B cell (primary cell): ENCODE measurements around the gene SPOCK1. TPM values are rescaled to one million over a fixed set of nuclear protein-coding genes. Genes with fewer than 3 reads are reported as not detected.

Source experiments
- ATAC-seq: fragments of 200-7000 bp; cut with Tn5 transposase; one replicate; pipeline ENCODE4 v1.10.0; 2021; ENCODE audit warnings: low read depth, mild to moderate bottlenecking, moderate number of reproducible peaks, moderate library complexity
- CTCF ChIA-PET: fragments of 350-600 bp; sonication (Branson Sonifier 250); formaldehyde crosslinking; loops from one replicate; lab custom pipeline; 2021; ENCODE audit warnings: antibody characterized with exemption, inconsistent platforms; lab: Charles Lee
- POLR2A ChIA-PET: fragments of 350-600 bp; sonication (Branson Sonifier 250); formaldehyde crosslinking; loops from one replicate; lab custom pipeline; 2021; ENCODE audit warnings: antibody characterized with exemption; lab: Charles Lee
- DNase-seq: peaks from one replicate; pipeline ENCODE4 v3.0.0; 2013
- H2AFZ ChIP-seq: 2 replicates; pipeline ENCODE4 v1.6.1; 2012; ENCODE audit warnings: mild to moderate bottlenecking, low read depth, low read length; ENCODE audit not compliant: insufficient read depth, poor library complexity, severe bottlenecking
- H3K27ac ChIP-seq, 2 donors: 1 replicate in 1 of 2; 2 replicates in 1 of 2; pipeline ENCODE4 v1.5.1; 2012 to 2013; ENCODE audit warnings: low read length in 2 of 2, mild to moderate bottlenecking in 2 of 2, moderate library complexity in 1 of 2
- H3K27me3 ChIP-seq, 4 experiments: fragments of 200-600 bp in 1 of 4; sonication (generic) in 1 of 4; replicated peaks in 1 of 4; 1 replicate in 2 of 4; 2 replicates in 2 of 4; pipeline versions ENCODE4 v1.6.1 to v1.7.0; 2013 to 2016; ENCODE audit warnings: low read length in 3 of 4, mild to moderate bottlenecking in 2 of 4, mixed read lengths in 1 of 4, moderate library complexity in 1 of 4; ENCODE audit not compliant: insufficient read depth in 4 of 4, control insufficient read depth in 3 of 4; ENCODE audit errors: control extremely low read depth in 1 of 4
- H3K36me3 ChIP-seq, 2 experiments: replicated peaks in 1 of 2; 1 replicate in 1 of 2; 2 replicates in 1 of 2; pipeline versions ENCODE4 v1.6.1 to v1.7.1; 2013; ENCODE audit warnings: low read length in 1 of 2; ENCODE audit not compliant: insufficient read depth in 2 of 2, control insufficient read depth in 1 of 2; ENCODE audit errors: control extremely low read depth in 1 of 2, extremely low read depth in 1 of 2
- H3K4me1 ChIP-seq, 2 donors: fragments of 200-600 bp in 1 of 2; sonication (generic) in 1 of 2; 1 replicate in 1 of 2; 2 replicates in 1 of 2; pipeline versions ENCODE4 v1.5.1 to v1.6.1; 2013 to 2017; ENCODE audit warnings: low read length in 2 of 2; ENCODE audit not compliant: control insufficient read depth in 2 of 2, insufficient read depth in 2 of 2
- H3K4me2 ChIP-seq: replicated peaks from 2 replicates; pipeline ENCODE3; 2012; ENCODE audit warnings: mild to moderate bottlenecking, low read depth, low read length; ENCODE audit not compliant: poor library complexity, severe bottlenecking
- H3K4me3 ChIP-seq, 5 experiments: fragments of 200-600 bp in 1 of 5; sonication (generic) in 1 of 5; 1 replicate in 3 of 5; 2 replicates in 2 of 5; pipeline versions ENCODE4 v1.5.1 to v1.7.0; 2011 to 2016; ENCODE audit warnings: low read length in 4 of 5, mild to moderate bottlenecking in 4 of 5, low read depth in 2 of 5, control low read depth in 1 of 5, moderate library complexity in 1 of 5; ENCODE audit not compliant: insufficient read depth in 1 of 5; ENCODE audit errors: control extremely low read depth in 1 of 5, extremely low read depth in 1 of 5
- H3K79me2 ChIP-seq: fragments of 200-600 bp; sonication (generic); one replicate; pipeline ENCODE4 v1.6.0; 2016; ENCODE audit warnings: low read length; ENCODE audit not compliant: control insufficient read depth, insufficient read depth
- H3K9ac ChIP-seq: fragments of 200-600 bp; sonication (generic); 2 replicates; pipeline ENCODE4 v1.6.1; 2017; ENCODE audit warnings: mild to moderate bottlenecking, low read length, moderate library complexity
- H3K9me3 ChIP-seq, 3 donors: one replicate each; pipeline versions ENCODE4 v1.6.1 to v1.7.1; 2013; ENCODE audit warnings: low read length in 2 of 3; ENCODE audit not compliant: control insufficient read depth in 2 of 3, insufficient read depth in 1 of 3; ENCODE audit errors: control extremely low read depth in 1 of 3
- H4K20me1 ChIP-seq: 2 replicates; pipeline ENCODE4 v1.6.0; 2012; ENCODE audit warnings: mild to moderate bottlenecking, low read length; ENCODE audit not compliant: insufficient read depth, control insufficient read depth, poor library complexity, severe bottlenecking
- H3K27ac Mint-ChIP-seq: one replicate; pipeline ENCODE4 v1.8.0; 2021; ENCODE audit warnings: mixed read lengths
- H3K27me3 Mint-ChIP-seq: one replicate; pipeline ENCODE4 v1.8.0; 2021; ENCODE audit warnings: mixed read lengths
- H3K4me1 Mint-ChIP-seq: one replicate; pipeline ENCODE4 v1.8.0; 2021; ENCODE audit warnings: mixed read lengths
- H3K4me3 Mint-ChIP-seq: one replicate; pipeline ENCODE4 v1.8.0; 2021; ENCODE audit warnings: mixed read lengths
- H3K9me3 Mint-ChIP-seq: one replicate; pipeline ENCODE4 v1.8.0; 2022; ENCODE audit warnings: mixed read lengths; ENCODE audit not compliant: insufficient read depth
- EZH2 ChIP-seq: IDR thresholded peaks from 2 replicates; pipeline ENCODE4 v1.6.1; 2012; ENCODE audit warnings: borderline replicate concordance, low read depth, mild to moderate bottlenecking, moderate library complexity, low read length; ENCODE audit not compliant: insufficient read depth, poor library complexity, severe bottlenecking
- WGBS: methylation state at CpG from one replicate; pipeline ENCODE4 v1.1.5; 2013; ENCODE audit warnings: missing lambda C conversion rate; ENCODE audit not compliant: insufficient coverage; 5-methylcytosine and 5-hydroxymethylcytosine counted together
- intact Hi-C: fragments of 100-400 bp; cut with micrococcal nuclease; formaldehyde crosslinking; loops from one replicate; pipeline ENCODE4 v1.10.0; 2022
- polyA plus RNA-seq: library from polyadenylated mRNA; depleted of rRNA; stranded (reverse); fragments of >200 nt; gene quantifications from 2 replicates; pipeline ENCODE4 v1.2.3, GENCODE V29; 2012
- total RNA-seq, 2 donors: library from RNA; stranded (reverse); fragments of 120-200 nt in 1 of 2; gene quantifications; 1 replicate in 1 of 2; 2 replicates in 1 of 2; pipeline versions ENCODE4 v1.2.3 to v1.2.4, GENCODE V29; 2013 to 2022
- TF ChIP-seq, protein P1 (sequence below): fragments of 200-600 bp; IDR thresholded peaks from one replicate; pipeline ENCODE4 v1.8.0; 2022; ENCODE audit warnings: antibody characterized with exemption, mild to moderate bottlenecking

The SPOCK1 gene
- total and polyA plus RNA-seq, 2 donors (not counting 1 experiment from before 2014, with no cell fraction given) = not detected

DNA sequence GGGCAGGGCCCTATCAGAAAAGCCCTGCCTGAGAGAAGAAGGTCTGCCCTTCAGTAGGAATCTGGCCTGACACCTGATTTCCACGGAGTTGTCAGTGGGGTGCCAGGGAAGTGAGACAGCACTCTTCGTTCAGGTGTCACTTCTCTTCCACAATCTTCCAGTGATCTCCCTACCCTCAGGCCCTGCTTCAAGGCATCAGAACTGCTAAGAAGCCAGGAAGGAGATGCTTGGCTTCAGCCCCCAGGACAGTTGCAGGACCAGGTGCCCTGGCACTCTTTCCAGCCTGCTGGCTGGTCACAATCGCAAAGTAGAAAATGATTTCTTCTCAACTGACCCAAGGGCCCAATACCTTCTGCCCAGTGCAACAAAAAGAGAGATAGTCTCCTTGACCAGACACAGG, 50.3 kb downstream of the SPOCK1 start:
- TF ChIP-seq, protein P1, sequence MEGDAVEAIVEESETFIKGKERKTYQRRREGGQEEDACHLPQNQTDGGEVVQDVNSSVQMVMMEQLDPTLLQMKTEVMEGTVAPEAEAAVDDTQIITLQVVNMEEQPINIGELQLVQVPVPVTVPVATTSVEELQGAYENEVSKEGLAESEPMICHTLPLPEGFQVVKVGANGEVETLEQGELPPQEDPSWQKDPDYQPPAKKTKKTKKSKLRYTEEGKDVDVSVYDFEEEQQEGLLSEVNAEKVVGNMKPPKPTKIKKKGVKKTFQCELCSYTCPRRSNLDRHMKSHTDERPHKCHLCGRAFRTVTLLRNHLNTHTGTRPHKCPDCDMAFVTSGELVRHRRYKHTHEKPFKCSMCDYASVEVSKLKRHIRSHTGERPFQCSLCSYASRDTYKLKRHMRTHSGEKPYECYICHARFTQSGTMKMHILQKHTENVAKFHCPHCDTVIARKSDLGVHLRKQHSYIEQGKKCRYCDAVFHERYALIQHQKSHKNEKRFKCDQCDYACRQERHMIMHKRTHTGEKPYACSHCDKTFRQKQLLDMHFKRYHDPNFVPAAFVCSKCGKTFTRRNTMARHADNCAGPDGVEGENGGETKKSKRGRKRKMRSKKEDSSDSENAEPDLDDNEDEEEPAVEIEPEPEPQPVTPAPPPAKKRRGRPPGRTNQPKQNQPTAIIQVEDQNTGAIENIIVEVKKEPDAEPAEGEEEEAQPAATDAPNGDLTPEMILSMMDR = no peak
- Histone ChIP-seq H4K20me1 (no peaks in the 10 kb centered on the region), H3K4me3 (no peak overlapping the region), H2AFZ (no peak overlapping the region), H3K36me3 (no peaks in the 10 kb centered on the region), H3K79me2 (no peaks in the 10 kb centered on the region), H3K4me1 (no peaks in the 10 kb centered on the region), H3K9me3 (no peaks in the 10 kb centered on the region), H3K27ac (no peak overlapping the region), H3K27me3 (no peaks in the 10 kb centered on the region), H3K4me2 (no peak overlapping the region), H3K9ac (no peak overlapping the region)
- ChIA-PET CTCF (no interaction called here), POLR2A (no interaction called here)
- intact Hi-C loops = no loop called here
- H3K27me3 Mint-ChIP-seq = peaks cover 10% of the 10 kb centered on the region
- H3K27ac Mint-ChIP-seq = no peak overlapping the region
- WGBS = 60% methylated on average over 2 of the region's 3 CpGs
- no peaks in the 10 kb centered on the region for H3K4me1 Mint-ChIP-seq
- H3K4me3 Mint-ChIP-seq = no peak overlapping the region
- no peaks in the 10 kb centered on the region for H3K9me3 Mint-ChIP-seq
- ATAC-seq (no peak), DNase-seq (no peak)

DNA sequence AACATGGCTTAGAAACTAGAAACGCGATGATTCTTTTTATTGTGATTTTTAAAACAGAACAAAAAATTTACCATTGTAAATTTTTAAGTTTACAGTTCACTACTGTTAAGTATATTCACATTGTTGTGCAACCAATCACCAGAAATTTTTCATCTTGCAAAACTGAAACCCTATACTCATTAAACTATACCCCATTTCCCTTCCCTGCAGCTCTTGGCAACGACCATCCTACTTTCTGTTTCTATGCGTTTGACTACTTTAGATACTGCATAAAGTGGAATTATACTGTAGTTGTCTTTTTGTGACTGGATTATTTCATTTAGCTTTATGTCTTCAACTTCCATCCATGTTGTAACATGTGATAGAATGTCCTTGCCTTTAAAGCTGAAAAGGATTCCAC, 52.5 kb downstream of the SPOCK1 start:
- H3K4me1 ChIP-seq = no peaks in the 10 kb centered on the region
- WGBS = no CpG with 5 or more reads among the region's 4 CpGs
- no peaks in the 10 kb centered on the region for H3K27me3 ChIP-seq
- H3K79me2 ChIP-seq = no peaks in the 10 kb centered on the region
- TF ChIP-seq, protein P1 = no peak
- no peak for TF ChIP-seq EZH2
- no peaks in the 10 kb centered on the region for H3K4me1 Mint-ChIP-seq
- no peak overlapping the region for H2AFZ ChIP-seq
- H3K27ac ChIP-seq = no peak overlapping the region
- intact Hi-C loops = no loop called here
- ChIA-PET CTCF (no interaction called here), POLR2A (no interaction called here)
- no peak overlapping the region for H3K9ac ChIP-seq
- no peaks in the 10 kb centered on the region for H3K9me3 Mint-ChIP-seq
- H3K9me3 ChIP-seq = no peaks in the 10 kb centered on the region
- no peak for DNase-seq
- no peak overlapping the region for H3K4me3 Mint-ChIP-seq
- H3K36me3 ChIP-seq = no peaks in the 10 kb centered on the region
- H3K27me3 Mint-ChIP-seq = peaks cover 10% of the 10 kb centered on the region
- H3K4me3 ChIP-seq = no peak overlapping the region
- no peak for ATAC-seq
- no peak overlapping the region for H3K27ac Mint-ChIP-seq
- no peaks in the 10 kb centered on the region for H4K20me1 ChIP-seq
- H3K4me2 ChIP-seq = no peak overlapping the region
